HG02943 (cell line): ENCODE data around the gene NPR2.

Source experiments
- ATAC-seq: cut with Tn5 transposase; IDR thresholded peaks from one replicate; pipeline ENCODE4 v1.9.1; 2021; ENCODE audit warnings: mild to moderate bottlenecking, low read depth, moderate library complexity; ENCODE audit not compliant: unreplicated experiment

The NPR2 gene

DNA sequence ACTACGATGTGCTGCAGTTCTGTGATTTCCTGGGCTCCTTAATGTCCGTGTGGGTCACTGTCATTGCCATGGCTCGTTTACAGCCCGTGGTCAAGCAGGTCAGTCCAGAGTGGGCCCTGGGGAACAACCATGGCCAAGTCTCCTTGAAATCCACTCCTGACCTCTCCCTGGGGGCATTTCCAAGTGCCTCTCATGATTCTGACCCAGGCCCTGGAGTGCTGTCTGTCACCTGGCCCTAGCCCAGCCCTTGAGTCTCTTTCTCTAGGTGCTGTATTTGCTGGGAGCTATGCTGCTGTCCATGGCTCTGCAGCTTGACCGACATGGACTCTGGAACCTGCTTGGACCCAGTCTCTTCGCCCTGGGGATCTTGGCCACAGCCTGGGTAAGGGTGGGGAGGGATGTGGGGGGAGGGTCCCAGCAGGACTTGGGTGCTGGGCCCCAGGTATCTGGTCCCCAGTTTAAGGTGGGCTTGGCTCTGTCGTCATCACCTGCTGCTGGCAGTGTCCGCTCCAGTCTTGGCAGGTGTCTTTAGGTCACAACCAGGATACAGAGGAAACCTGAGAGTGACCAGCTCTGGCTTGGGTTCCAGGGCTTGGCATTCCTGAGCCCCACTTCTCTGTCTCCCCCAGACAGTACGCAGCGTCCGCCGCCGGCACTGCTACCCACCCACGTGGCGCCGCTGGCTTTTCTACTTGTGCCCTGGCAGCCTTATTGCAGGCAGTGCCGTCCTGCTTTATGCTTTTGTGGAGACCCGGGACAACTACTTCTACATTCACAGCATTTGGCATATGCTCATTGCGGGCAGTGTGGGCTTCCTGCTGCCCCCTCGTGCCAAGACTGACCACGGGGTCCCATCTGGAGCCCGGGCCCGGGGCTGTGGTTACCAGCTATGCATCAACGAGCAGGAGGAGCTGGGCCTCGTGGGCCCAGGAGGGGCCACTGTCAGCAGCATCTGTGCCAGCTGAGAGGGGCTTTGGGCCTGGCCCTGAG, 61.8 kb downstream of the NPR2 start:
- no peak for ATAC-seq

DNA sequence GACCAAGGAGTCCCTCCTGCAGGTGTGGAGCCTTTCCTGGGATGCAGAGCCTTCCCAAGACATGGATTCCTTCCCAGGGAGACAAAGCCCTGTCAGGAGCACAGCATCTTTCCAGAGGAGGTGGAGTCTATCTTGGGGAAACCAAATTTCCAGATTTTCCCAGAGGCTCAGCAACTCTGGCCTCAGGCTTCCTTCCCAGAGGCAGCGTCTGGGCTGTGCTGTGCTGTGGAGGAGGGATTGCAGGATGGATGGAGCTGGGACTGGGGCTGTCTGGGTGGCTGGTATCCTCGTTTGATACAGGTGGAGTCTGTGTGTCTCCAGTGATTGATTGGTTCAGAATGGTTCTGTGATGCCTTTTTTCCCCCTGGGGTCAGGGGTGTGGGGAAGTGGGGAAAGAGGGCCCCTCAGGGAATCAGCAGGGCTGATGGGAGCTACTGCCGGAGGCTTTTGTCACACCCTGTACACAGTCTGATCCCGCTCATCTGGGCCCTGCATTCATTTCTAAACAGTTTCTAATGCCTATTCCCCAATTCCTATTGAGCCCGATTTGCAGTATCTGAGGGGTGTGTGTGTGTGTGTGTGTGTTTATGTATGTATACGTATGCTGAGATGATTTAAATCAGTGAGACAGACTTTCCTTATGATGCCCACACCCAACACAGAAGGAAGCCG, 62.8 kb downstream of the NPR2 start:
- ATAC-seq = no peak

DNA sequence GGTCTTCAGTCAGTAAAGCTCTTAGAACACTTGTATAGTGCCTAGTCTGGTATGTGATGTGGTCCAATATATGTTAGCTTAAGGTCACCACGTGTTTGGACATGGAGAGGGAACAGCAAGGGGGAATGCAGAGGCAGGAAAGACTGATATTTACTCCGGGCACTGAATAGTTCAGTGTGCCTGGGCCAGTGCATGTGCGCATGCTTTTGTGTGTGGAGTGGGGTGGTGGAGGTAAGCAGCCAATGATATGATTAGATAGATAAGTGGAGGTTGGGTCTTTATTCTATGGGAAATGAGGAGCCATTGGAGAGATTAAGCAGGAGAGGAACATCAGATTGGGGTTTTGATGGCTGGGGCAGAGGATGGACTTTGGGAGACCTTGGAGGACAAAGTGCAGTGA, 64.8 kb downstream of the NPR2 start:
- no peak for ATAC-seq

DNA sequence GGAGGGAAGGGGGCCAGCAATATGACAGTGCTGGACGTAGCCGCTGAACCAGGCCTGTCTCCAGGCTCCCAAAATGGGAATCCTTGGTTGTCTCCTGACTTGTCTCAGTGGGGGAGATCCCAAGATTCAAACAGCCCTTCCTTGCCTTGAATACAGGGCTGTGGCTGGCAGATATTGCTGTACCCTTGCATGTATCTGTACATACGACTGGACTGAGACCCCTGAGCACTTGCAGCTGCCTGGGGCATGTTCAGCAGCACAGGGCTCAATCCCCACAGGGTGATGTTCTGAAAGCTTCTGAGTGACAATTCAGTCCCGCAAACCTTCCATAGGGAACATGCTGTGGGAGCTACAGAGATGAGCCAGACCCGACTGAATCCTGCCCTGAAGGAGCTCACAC, 65.5 kb downstream of the NPR2 start:
- ATAC-seq = no peak

DNA sequence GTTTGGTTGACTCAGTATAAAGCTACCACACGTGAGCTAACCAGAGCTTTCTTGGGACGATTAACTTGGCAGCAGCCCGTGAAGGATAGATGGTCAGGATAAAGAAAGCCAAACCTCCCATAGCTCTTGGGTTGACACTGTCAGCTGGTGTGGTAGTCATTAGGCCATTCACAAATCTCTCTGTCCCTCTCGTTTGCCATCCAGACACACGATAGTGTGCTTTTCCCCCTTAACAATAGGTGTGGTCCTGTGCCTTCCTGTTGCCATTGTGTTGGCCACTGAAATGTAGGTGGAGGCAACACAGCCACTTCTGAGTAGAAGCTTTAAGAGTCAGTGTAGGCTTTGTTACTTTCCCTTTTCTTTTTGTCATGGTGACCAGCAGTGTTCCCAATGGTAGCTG, 67.1 kb downstream of the NPR2 start:
- no peak for ATAC-seq
